Mesenchymal stem cell (in vitro differentiated cells and primary cell): ENCODE data around the gene MUC20.

ENCODE experiments used
- DNase-seq: peaks from one replicate; pipeline ENCODE4 v3.0.0-alpha.2; 2013
- H2AFZ ChIP-seq: one replicate; pipeline ENCODE4 v1.6.1; 2013; ENCODE audit warnings: low read depth, mild to moderate bottlenecking, control low read depth, inconsistent platforms, low read length, moderate library complexity
- H2AK5ac ChIP-seq: 2 replicates; pipeline ENCODE4 v1.6.1; 2013; ENCODE audit warnings: low read length, moderate library complexity, mild to moderate bottlenecking, inconsistent platforms; ENCODE audit not compliant: severe bottlenecking
- H2BK120ac ChIP-seq: one replicate; pipeline ENCODE4 v1.6.1; 2013; ENCODE audit warnings: low read depth, mild to moderate bottlenecking, inconsistent platforms, low read length, moderate library complexity
- H2BK12ac ChIP-seq, 2 experiments: one replicate each; pipeline ENCODE4 v1.6.1; 2013; ENCODE audit warnings: inconsistent platforms in 2 of 2, low read length in 2 of 2, mild to moderate bottlenecking in 2 of 2, moderate library complexity in 2 of 2, control low read depth in 1 of 2
- H2BK15ac ChIP-seq: one replicate; pipeline ENCODE4 v1.6.1; 2013; ENCODE audit warnings: mild to moderate bottlenecking, low read depth, inconsistent platforms; ENCODE audit not compliant: poor library complexity, severe bottlenecking
- H2BK5ac ChIP-seq: 2 replicates; pipeline ENCODE4 v1.6.1; 2013; ENCODE audit warnings: low read depth, mild to moderate bottlenecking, low read length, control low read depth, inconsistent platforms; ENCODE audit not compliant: poor library complexity, severe bottlenecking
- H3K14ac ChIP-seq, 2 experiments: one replicate each; pipeline ENCODE4 v1.6.1; 2013; ENCODE audit warnings: inconsistent platforms in 2 of 2, low read length in 2 of 2, control low read depth in 1 of 2, mild to moderate bottlenecking in 1 of 2, moderate library complexity in 1 of 2
- H3K18ac ChIP-seq, 2 experiments: one replicate each; pipeline ENCODE4 v1.6.1; 2013; ENCODE audit warnings: inconsistent platforms in 2 of 2, low read length in 2 of 2, control low read depth in 1 of 2, low read depth in 1 of 2, mild to moderate bottlenecking in 1 of 2
- H3K23ac ChIP-seq, 2 experiments: one replicate each; pipeline ENCODE4 v1.6.1; 2013; ENCODE audit warnings: inconsistent platforms in 2 of 2, low read length in 2 of 2, mild to moderate bottlenecking in 2 of 2, moderate library complexity in 2 of 2, control low read depth in 1 of 2
- H3K27ac ChIP-seq: 2 replicates; pipeline ENCODE4 v1.5.1; 2013; ENCODE audit warnings: mild to moderate bottlenecking, moderate library complexity, low read length, control low read depth, inconsistent platforms; ENCODE audit not compliant: poor library complexity, severe bottlenecking
- H3K27me3 ChIP-seq, 2 experiments: 2 replicates each; pipeline versions ENCODE4 v1.6.1 to v1.7.0; 2013; ENCODE audit warnings: low read length in 2 of 2, mild to moderate bottlenecking in 2 of 2, moderate library complexity in 2 of 2, control low read depth in 1 of 2, inconsistent platforms in 1 of 2; ENCODE audit not compliant: control insufficient read depth in 1 of 2, insufficient read depth in 1 of 2
- H3K36me3 ChIP-seq, 2 experiments: 2 replicates each; pipeline versions ENCODE4 v1.6.1 to v1.7.0; 2013; ENCODE audit warnings: low read length in 2 of 2, control low read depth in 1 of 2, inconsistent platforms in 1 of 2, low read depth in 1 of 2, mild to moderate bottlenecking in 1 of 2; ENCODE audit not compliant: insufficient read depth in 2 of 2, control insufficient read depth in 1 of 2
- H3K4ac ChIP-seq, 2 experiments: one replicate each; pipeline ENCODE4 v1.6.1; 2013; ENCODE audit warnings: inconsistent platforms in 2 of 2, low read length in 2 of 2, mild to moderate bottlenecking in 2 of 2, moderate library complexity in 2 of 2, control low read depth in 1 of 2, low read depth in 1 of 2
- H3K4me1 ChIP-seq: 2 replicates; pipeline ENCODE4 v1.6.1; 2013; ENCODE audit warnings: low read depth, low read length, control low read depth; ENCODE audit not compliant: control insufficient read depth, insufficient read depth
- H3K4me2 ChIP-seq: 2 replicates; pipeline ENCODE4 v1.6.1; 2013; ENCODE audit warnings: low read length, mild to moderate bottlenecking, inconsistent platforms; ENCODE audit not compliant: poor library complexity, severe bottlenecking
- H3K4me3 ChIP-seq, 2 experiments: 2 replicates each; pipeline versions ENCODE4 v1.5.1 to v1.7.0; 2013; ENCODE audit warnings: low read length in 2 of 2, mild to moderate bottlenecking in 2 of 2, control low read depth in 1 of 2, low read depth in 1 of 2; ENCODE audit not compliant: insufficient read depth in 1 of 2
- H3K79me1 ChIP-seq: replicated peaks from 2 replicates; pipeline ENCODE4 v1.6.1; 2013; ENCODE audit warnings: mild to moderate bottlenecking, control low read depth, low read length, inconsistent platforms; ENCODE audit not compliant: poor library complexity, severe bottlenecking
- H3K9ac ChIP-seq: 2 replicates; pipeline ENCODE4 v1.7.0; 2013; ENCODE audit warnings: mild to moderate bottlenecking, low read length, moderate library complexity
- H3K9me3 ChIP-seq: 2 replicates; pipeline ENCODE4 v1.7.0; 2013; ENCODE audit warnings: mild to moderate bottlenecking, low read length; ENCODE audit not compliant: control insufficient read depth
- H4K8ac ChIP-seq: one replicate; pipeline ENCODE4 v1.6.1; 2013; ENCODE audit warnings: inconsistent platforms, mild to moderate bottlenecking, low read length, moderate library complexity
- H4K91ac ChIP-seq: one replicate; pipeline ENCODE4 v1.6.1; 2013; ENCODE audit warnings: mild to moderate bottlenecking, low read length, inconsistent platforms
- WGBS: methylation state at CpG from one replicate; pipeline ENCODE4 v1.1.7; 2013; ENCODE audit warnings: mixed read lengths; 5-methylcytosine and 5-hydroxymethylcytosine counted together

MUC20 gene

GRCh38 chr3:195762249-195762585 lies 41.4 kb downstream of the MUC20 start:
- Histone ChIP-seq H2AFZ (no peak overlapping the region), H3K23ac (no peak overlapping the region), H3K9ac (no peak overlapping the region), H3K79me1 (no peaks in the 10 kb centered on the region), H4K91ac (peak overlapping the region; percentile 59), H4K8ac (no peak overlapping the region), H3K4ac (no peak overlapping the region), H3K27me3 (peaks cover 15 to 71% of the 10 kb centered on the region in 2 experiments), H3K14ac (peak overlapping the region in 1 of 2 experiments; percentile 32), H3K4me1 (peaks cover 2% of the 10 kb centered on the region), H3K4me3 (no peak overlapping the region), H2AK5ac (no peak overlapping the region), H2BK15ac (no peak overlapping the region), H3K36me3 (no peaks in the 10 kb centered on the region), H2BK12ac (no peak overlapping the region), H2BK120ac (no peak overlapping the region), H3K4me2 (no peak overlapping the region), H3K9me3 (no peaks in the 10 kb centered on the region), H2BK5ac (no peak overlapping the region), H3K18ac (no peak overlapping the region), H3K27ac (no peak overlapping the region)
- DNase-seq: no peak
- 96% methylated on average over 20 of the region's 36 CpGs for WGBS

- Histone ChIP-seq H3K4me3 (no peak overlapping the region), H3K9me3 (no peaks in the 10 kb centered on the region), H4K8ac (no peak overlapping the region), H2AFZ (no peak overlapping the region), H3K14ac (peak overlapping the region in 1 of 2 experiments; percentile 32), H2BK120ac (no peak overlapping the region), H2BK12ac (no peak overlapping the region), H3K27ac (no peak overlapping the region), H3K27me3 (peaks cover 11 to 67% of the 10 kb centered on the region in 2 experiments), H3K4ac (no peak overlapping the region), H3K23ac (no peak overlapping the region), H4K91ac (peak overlapping the region; percentile 59), H3K18ac (no peak overlapping the region), H3K4me2 (no peak overlapping the region), H3K4me1 (peaks cover 2% of the 10 kb centered on the region), H3K79me1 (no peaks in the 10 kb centered on the region), H2AK5ac (no peak overlapping the region), H2BK15ac (no peak overlapping the region), H2BK5ac (no peak overlapping the region), H3K9ac (no peak overlapping the region), H3K36me3 (no peaks in the 10 kb centered on the region)
- 88% methylated on average over 42 of the region's 43 CpGs for WGBS
- DNase-seq: no peak
These were observed 41.8 kb downstream of the MUC20 start for GRCh38 chr3:195762611-195763010.

- no peaks in the 10 kb centered on the region for H3K9me3 ChIP-seq
- no peak overlapping the region for H3K4ac ChIP-seq
- no peak overlapping the region for H2BK120ac ChIP-seq
- H4K91ac ChIP-seq: no peak overlapping the region
- H3K4me2 ChIP-seq: no peak overlapping the region
- H3K27ac ChIP-seq: no peak overlapping the region
- H3K9ac ChIP-seq: no peak overlapping the region
- no peak overlapping the region for H4K8ac ChIP-seq
- no peak overlapping the region for H2AFZ ChIP-seq
- peaks cover 2% of the 10 kb centered on the region for H3K4me1 ChIP-seq
- no peak overlapping the region for H3K4me3 ChIP-seq
- no peaks in the 10 kb centered on the region for H3K79me1 ChIP-seq
- 84% methylated on average over 28 of the region's 28 CpGs for WGBS
- no peak for DNase-seq
- H3K27me3 ChIP-seq: peaks cover 5 to 61% of the 10 kb centered on the region in 2 experiments
- no peak overlapping the region for H2BK12ac ChIP-seq
- no peak overlapping the region for H2AK5ac ChIP-seq
- H3K23ac ChIP-seq: no peak overlapping the region
- H3K36me3 ChIP-seq: no peaks in the 10 kb centered on the region
- H3K14ac ChIP-seq: no peak overlapping the region
- H2BK15ac ChIP-seq: no peak overlapping the region
- no peak overlapping the region for H2BK5ac ChIP-seq
- H3K18ac ChIP-seq: no peak overlapping the region
These were observed 42.5 kb downstream of the MUC20 start for GRCh38 chr3:195763076-195763830.

GRCh38 chr3:195763843-195764825 lies 43.4 kb downstream of the MUC20 start:
- Histone ChIP-seq H3K4me1 (peaks cover 4% of the 10 kb centered on the region), H2BK12ac (no peak overlapping the region), H3K23ac (no peak overlapping the region), H2BK120ac (no peak overlapping the region), H3K4ac (no peak overlapping the region), H4K91ac (no peak overlapping the region), H3K79me1 (no peaks in the 10 kb centered on the region), H3K18ac (no peak overlapping the region), H3K27me3 (peaks cover 3 to 61% of the 10 kb centered on the region in 2 experiments), H3K9ac (no peak overlapping the region), H3K27ac (no peak overlapping the region), H3K4me2 (no peak overlapping the region), H2BK15ac (no peak overlapping the region), H3K4me3 (no peak overlapping the region), H2AFZ (no peak overlapping the region), H4K8ac (no peak overlapping the region), H3K9me3 (no peaks in the 10 kb centered on the region), H2BK5ac (no peak overlapping the region), H3K14ac (no peak overlapping the region), H2AK5ac (no peak overlapping the region), H3K36me3 (no peaks in the 10 kb centered on the region)
- WGBS: 74% methylated on average over 26 of the region's 26 CpGs
- DNase-seq: no peak
